ENCODE measurements around the gene PARVA.
"Not testable (repeated sequence)": the region's sequence is repeated elsewhere in the genome, so short reads cannot be mapped to it uniquely, and the experiment has no call there.

Gene PARVA

GRCh38 chr11:12506404-12506921 is 129.1 kb downstream of the PARVA start:
- DNase-seq = no peak

DNA sequence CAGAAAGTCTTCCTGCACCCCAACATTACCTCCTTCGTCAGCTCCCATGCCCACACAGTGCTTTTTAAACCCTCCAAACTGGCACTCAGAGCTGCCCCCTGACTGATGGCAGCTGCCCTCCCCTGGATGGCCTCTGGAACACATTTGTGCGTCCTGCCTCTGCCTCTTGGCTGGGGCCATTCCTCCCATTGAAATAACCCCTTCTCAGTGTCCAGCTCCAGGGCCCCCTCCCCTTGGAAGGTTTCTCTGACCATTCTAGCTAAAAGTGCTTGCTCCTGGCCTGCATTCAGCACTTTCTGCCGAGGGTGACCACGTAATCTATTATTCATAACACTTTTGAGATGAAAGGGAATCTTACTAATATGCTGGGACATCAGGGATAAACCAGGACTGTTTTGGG is 130.0 kb downstream of the PARVA start:
- DNase-seq = no peak

DNA sequence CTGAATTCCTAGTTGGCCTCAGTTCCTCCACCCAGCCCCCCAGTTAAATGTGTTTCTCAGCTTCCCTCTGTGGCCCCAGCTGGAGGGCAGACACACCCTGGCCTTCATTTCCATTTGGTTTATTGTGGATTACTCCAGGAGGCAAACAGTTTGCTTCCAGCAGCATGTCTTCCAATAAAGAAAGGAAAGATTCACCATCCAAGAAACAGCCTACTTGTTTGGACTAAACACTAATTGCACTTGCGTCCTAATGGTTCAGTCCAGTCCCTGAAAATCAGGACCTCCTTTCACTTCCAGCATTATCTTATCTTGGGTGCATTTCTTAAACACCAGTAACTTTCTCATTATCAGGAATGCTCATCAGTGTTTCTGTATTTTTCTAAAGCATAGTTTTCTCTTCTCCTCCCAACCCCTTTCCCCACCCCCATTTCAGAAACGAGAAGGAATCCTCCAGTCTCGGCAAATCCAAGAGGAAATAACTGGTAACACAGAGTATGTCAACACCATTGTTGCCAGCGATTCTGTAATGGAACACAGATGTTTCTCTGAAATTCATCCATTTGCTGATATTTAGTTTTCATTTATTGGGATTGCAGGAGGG is 130.9 kb downstream of the PARVA start:
- DNase-seq = no peak

DNA sequence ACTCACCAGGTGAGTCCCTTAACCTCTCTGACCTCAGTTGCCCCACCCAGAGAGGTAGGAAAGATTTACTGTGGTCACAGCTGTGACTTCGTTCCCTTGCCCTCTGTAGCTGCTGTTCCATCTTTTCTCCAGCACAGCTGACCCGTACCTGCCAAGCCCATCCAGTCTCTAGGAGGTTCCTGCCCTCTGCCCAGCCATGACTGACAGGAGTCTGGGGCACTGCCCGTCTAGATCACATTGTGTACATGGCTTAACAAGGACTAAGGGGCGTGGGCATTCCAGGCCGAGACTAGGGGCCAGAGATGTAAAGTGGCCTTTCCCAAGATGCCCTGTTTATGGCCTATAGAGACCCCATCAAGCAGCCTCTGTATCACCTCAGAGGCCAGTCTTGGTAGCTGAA is 132.0 kb downstream of the PARVA start:
- no peak for DNase-seq

DNA sequence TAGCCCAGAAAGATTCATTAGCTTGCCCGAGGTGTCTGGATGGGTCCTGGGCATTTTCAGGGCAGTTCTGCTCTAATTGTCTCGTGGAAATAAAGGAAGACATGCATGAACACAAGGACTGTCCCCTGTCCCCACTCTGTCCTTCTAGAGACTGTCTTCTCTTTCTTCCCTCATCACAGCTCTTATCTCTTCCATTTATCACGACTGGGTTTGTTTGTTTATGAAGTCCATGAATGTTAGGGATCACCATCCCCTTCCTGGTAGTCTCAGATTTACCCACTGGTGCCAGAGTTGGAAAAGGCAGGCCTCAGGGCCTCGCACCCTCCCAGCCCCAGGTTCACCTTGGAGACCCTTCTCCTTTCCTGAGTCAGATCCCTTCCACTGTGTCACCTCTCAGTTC is 134.8 kb downstream of the PARVA start:
- no peak for DNase-seq

DNA sequence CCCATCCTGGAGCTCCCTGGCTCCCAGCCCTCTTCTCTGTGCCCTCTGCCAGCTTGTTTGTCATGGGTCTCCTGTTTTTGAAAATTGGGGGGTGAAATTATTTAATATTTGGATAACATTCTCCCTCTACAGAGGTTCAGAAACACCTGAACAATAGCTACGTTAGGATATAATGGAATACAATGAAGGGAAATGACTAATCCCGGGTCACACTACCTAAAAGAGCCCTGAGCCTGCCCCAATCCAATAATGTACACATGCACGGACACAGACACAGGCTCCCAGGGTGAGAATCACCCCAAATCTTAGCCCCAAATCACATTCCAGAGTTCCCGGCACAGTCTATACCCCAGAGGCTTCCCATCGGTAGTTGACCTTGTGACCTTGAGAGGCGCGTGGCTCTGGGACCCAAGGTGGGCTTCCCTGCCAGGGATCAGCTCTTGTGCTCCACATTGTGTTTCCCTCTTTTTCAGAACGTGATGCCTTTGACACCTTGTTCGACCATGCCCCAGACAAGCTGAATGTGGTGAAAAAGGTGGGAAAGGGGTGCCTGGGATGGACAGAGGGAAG is 135.5 kb downstream of the PARVA start:
- no peak for DNase-seq

GRCh38 chr11:12516387-12517105 is 139.2 kb downstream of the PARVA start:
- DNase-seq = no peak

DNA sequence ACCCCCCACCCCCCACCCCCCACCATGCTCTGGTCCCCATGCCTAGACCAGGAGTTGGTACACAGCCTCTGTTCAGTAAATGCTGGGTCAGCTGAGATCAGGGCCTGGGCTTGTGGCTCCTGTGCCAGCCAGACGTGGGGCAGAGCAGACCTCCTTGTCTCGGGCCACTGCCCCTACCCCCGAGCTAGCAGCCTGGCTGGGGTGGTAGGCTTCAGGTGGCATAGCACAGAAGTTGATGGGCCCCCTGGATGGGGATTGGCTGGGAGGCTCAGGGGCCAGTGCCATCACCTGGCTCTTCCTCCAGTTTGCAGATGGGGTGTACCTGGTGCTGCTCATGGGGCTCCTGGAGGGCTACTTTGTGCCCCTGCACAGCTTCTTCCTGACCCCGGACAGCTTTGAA is 139.9 kb downstream of the PARVA start:
- DNase-seq = no peak

GRCh38 chr11:12517741-12518140 is 140.4 kb downstream of the PARVA start:
- no peak for DNase-seq

GRCh38 chr11:12518606-12519385 is 141.4 kb downstream of the PARVA start:
- DNase-seq = no peak

DNA sequence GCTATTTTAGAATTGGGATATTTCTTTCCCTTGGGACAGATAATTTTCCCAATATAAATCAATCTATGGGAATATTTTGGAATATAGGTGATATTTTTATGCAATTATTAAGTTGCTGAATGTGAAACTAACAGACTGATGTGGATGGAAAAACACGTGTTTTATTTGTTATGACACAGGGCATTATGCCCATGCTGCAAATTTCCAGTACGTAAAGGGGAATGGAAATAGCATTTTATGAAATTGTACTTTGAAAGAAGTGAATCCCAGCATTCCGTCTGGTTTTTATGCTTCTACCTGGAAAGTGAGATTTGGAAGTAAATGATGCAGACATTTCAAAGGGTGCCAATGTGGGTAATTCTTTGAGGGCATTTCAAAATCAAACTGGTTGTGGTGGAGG is 142.7 kb downstream of the PARVA start:
- no peak for DNase-seq

DNA sequence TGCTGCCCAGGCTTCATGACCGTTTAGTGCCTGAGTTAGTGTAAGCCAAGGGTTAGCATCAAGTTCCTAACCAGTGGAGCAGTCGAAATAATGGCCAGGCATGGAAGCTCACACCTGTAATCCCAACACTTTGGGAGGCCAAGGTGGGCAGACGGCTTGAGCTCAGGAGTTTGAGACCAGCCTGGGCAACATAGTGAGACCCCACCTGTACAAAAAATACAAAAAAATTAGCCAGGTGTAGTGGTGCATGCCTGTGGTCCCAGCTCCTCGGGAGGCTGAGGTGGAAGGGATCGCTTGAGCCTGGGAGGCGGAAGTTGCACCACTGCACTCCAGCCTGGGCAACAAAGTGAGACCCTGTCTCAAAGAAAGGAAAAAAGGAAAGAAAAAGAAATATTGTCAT is 143.2 kb downstream of the PARVA start:
- not testable (repeated sequence) for DNase-seq

GRCh38 chr11:12523180-12523924 is 146.0 kb downstream of the PARVA start:
- no peak for DNase-seq

GRCh38 chr11:12524865-12525264 is 147.5 kb downstream of the PARVA start:
- DNase-seq = no peak

DNA sequence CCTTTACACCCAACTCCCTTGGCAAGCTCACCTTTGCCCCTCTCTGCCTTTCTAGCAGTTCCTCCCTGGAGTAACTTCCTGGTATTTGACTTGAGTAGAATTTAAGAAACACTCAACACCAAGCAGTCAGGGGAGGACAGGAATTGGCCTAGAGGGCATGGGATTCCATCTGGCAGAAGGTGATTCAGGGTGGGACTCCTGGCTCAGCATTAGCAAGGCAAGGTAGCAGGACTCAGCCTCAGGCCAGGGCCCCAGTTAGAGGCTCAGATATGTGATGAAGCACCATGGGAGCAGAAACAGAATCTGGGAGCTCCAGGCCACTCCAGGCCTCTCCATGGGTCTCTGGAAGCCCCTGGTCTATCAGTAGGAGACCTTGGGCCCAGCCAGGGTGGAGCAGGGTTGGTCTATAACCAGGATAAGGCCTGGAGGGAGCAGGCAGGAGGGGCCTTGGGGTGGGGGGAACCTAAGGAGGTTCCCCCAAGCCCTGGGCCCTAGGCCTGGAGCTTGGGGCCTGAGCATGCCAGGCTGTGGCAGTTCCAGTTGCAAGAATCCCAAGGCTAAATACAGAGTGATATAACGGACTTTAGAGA is 148.2 kb downstream of the PARVA start:
- DNase-seq = no peak

GRCh38 chr11:12526789-12527188 is 149.4 kb downstream of the PARVA start:
- DNase-seq = no peak

- no peak for DNase-seq
These were observed 151.1 kb downstream of the PARVA start for GRCh38 chr11:12528487-12528886.

DNA sequence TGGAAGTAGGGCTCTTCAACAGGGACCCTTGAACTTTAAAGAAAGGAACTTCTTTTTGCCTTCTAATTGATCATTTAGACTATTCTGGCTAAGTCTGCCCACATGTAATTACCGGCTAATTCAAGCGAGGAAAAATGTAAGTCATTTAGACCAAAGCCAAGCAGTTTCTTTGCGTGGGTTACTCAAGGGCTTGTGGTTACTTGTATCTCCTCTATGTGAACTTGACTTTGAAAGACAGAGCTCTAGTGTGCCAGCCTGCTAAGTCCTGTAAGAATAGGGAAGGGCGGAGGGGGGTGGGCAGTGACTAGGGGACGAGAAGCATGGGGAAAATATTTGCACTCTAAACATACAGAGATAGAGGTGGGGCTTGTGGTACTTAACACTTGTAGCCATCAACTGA is 151.7 kb downstream of the PARVA start:
- DNase-seq = no peak

GRCh38 chr11:12529793-12530192 is 152.4 kb downstream of the PARVA start:
- DNase-seq = no peak

- no peak for DNase-seq
These were observed 153.6 kb downstream of the PARVA start for GRCh38 chr11:12531020-12531419.

DNA sequence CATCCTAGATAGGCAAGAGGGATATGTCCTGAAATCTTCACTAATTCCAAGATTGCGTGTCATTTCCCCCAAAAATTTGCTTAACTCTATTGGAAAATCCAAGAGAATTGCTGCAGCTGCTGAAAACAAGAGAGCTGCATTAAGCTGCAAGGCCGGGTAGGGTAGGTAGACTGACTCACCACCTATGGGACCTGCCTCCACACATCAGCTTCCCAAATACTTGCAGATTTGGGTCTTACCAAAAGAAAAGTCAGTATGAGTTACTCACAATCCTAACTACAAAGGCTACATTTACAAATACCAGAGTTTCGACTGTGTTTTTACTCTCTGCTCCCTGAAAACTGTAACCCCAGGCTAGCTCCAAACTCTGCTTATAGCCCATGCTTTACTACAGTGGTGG is 154.3 kb downstream of the PARVA start:
- DNase-seq = no peak

DNA sequence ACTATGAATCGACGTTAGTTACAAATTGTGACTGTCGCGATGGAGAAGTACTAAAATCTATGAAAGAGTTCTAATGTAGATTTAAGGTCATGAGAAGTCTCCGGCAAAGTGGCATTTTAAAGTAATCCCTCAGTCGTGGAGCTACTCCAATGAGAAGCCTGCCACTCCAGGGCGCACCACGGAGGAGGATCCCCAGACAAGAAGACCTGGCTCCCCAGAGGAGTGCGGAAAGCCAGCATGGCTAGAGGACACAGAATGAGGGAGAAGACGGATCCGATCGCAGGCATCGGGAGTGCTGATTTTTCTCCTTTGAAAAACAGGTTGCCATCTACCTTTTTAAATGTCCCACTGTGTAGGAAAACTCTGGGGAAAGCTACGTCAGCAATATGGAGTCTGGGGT is 155.2 kb downstream of the PARVA start:
- DNase-seq = no peak

All from NCI-H446 treated with DMSO at 0.1 percent for 48 hours (cell line).